SK-N-SH (cell line): Measurements from ENCODE around the gene ALDH1L1. TPM values are rescaled to one million over a fixed set of nuclear protein-coding genes. Genes with fewer than 3 reads are reported as not detected.

Source experiments
- CTCF ChIA-PET: fragments of 300-600, 350-600 bp; formaldehyde crosslinking; extraction: SDS; loops from one replicate; lab custom pipeline; 2021; lab: Yijun Ruan, JAX
- POLR2A ChIA-PET: fragments of 350-600 bp; sonication (Branson Sonifier 250); formaldehyde crosslinking; extraction: SDS; loops from one replicate; lab custom pipeline; 2020; ENCODE audit warnings: antibody characterized with exemption, inconsistent platforms; lab: Yijun Ruan, JAX
- DNase-seq: peaks from one replicate; pipeline ENCODE4 v3.0.0; 2012
- H2AFZ ChIP-seq: fragments of 200-600 bp; sonication (generic); 2 replicates; pipeline ENCODE4 v1.8.1; 2016; ENCODE audit warnings: antibody characterized with exemption, mild to moderate bottlenecking, low read depth
- H3F3A ChIP-seq: fragments of 200-600 bp; sonication (generic); replicated peaks from 2 replicates; pipeline ENCODE3; 2016; ENCODE audit warnings: antibody characterized with exemption, mild to moderate bottlenecking; ENCODE audit not compliant: insufficient read depth
- H3K27ac ChIP-seq, 2 experiments: fragments of 200-500 bp in 1 of 2; fragments of 200-600 bp in 1 of 2; sonication (Bioruptor generic) in 1 of 2; sonication (generic), shearing (Covaris generic) in 1 of 2; 2 replicates each; pipeline versions ENCODE4 v1.5.1 to v1.6.1; 2014 to 2016; ENCODE audit warnings: low read depth in 2 of 2, inconsistent platforms in 1 of 2, low read length in 1 of 2, mild to moderate bottlenecking in 1 of 2, mixed read lengths in 1 of 2
- H3K27me3 ChIP-seq: fragments of 200-600 bp; sonication (generic), shearing (Covaris generic); 2 replicates; pipeline ENCODE4 v1.6.1; 2016; ENCODE audit warnings: mixed run types; ENCODE audit not compliant: insufficient read depth
- H3K36me3 ChIP-seq, 2 experiments: fragments of 200-500 bp in 1 of 2; fragments of 200-600 bp in 1 of 2; sonication (Bioruptor generic) in 1 of 2; sonication (generic) in 1 of 2; replicated peaks in 1 of 2; 2 replicates each; pipeline versions ENCODE3 to v1.5.1; 2014 to 2016; ENCODE audit warnings: low read length in 1 of 2, mild to moderate bottlenecking in 1 of 2; ENCODE audit not compliant: insufficient read depth in 2 of 2, control insufficient read depth in 1 of 2
- H3K4me1 ChIP-seq, 2 experiments: fragments of 200-500 bp in 1 of 2; fragments of 200-600 bp in 1 of 2; sonication (Bioruptor generic) in 1 of 2; sonication (generic), shearing (Covaris generic) in 1 of 2; 2 replicates each; pipeline versions ENCODE4 v1.5.1 to v1.6.1; 2014 to 2016; ENCODE audit warnings: low read depth in 1 of 2, low read length in 1 of 2, mixed run types in 1 of 2; ENCODE audit not compliant: insufficient read depth in 2 of 2, control insufficient read depth in 1 of 2
- H3K4me2 ChIP-seq: fragments of 200-600 bp; sonication (generic), shearing (Covaris generic); 2 replicates; pipeline ENCODE4 v1.6.1; 2017; ENCODE audit warnings: mixed run types
- H3K4me3 ChIP-seq, 2 experiments: fragments of 200-500 bp in 1 of 2; fragments of 200-600 bp in 1 of 2; sonication (Bioruptor generic) in 1 of 2; sonication (generic), shearing (Covaris generic) in 1 of 2; 2 replicates each; pipeline versions ENCODE4 v1.5.1 to v1.8.1; 2014 to 2016; ENCODE audit warnings: low read depth in 2 of 2, inconsistent platforms in 1 of 2, low read length in 1 of 2, mild to moderate bottlenecking in 1 of 2, mixed read lengths in 1 of 2, moderate library complexity in 1 of 2
- H3K79me2 ChIP-seq: fragments of 200-600 bp; sonication (generic); 2 replicates; pipeline ENCODE4 v1.8.1; 2017; ENCODE audit warnings: mild to moderate bottlenecking; ENCODE audit not compliant: insufficient read depth
- H3K9ac ChIP-seq: fragments of 200-600 bp; sonication (generic); 2 replicates; pipeline ENCODE4 v1.6.1; 2017; ENCODE audit warnings: mixed run types
- H3K9me2 ChIP-seq: fragments of 200-600 bp; sonication (generic); 2 replicates; pipeline ENCODE4 v1.6.1; 2017; ENCODE audit warnings: mixed run types
- H3K9me3 ChIP-seq: fragments of 200-600 bp; sonication (generic); 2 replicates; pipeline ENCODE4 v1.6.1; 2017; ENCODE audit warnings: mixed run types, mild to moderate bottlenecking, moderate library complexity
- H4K20me1 ChIP-seq: fragments of 200-600 bp; sonication (generic); 2 replicates; pipeline ENCODE4 v1.6.1; 2017; ENCODE audit warnings: mild to moderate bottlenecking, mixed run types; ENCODE audit not compliant: insufficient read depth
- CHD2 ChIP-seq: fragments of 150-350 bp; IDR thresholded peaks from 2 replicates; pipeline ENCODE4 v1.6.1; 2018; ENCODE audit warnings: low read length; ENCODE audit not compliant: partially characterized antibody
- FOXJ3 ChIP-seq: sonication (generic); formaldehyde crosslinking; IDR thresholded peaks from 2 replicates; pipeline ENCODE4 v1.5.1; 2020; ENCODE audit warnings: mild to moderate bottlenecking, missing genetic modification reagents
- GATA2 ChIP-seq: sonication (generic); formaldehyde crosslinking; IDR thresholded peaks from 2 replicates; pipeline ENCODE4 v1.5.0; 2020; ENCODE audit warnings: mild to moderate bottlenecking, missing genetic modification reagents
- JUND ChIP-seq: IDR thresholded peaks from 2 replicates; pipeline ENCODE4 v1.4.0; 2012
- NFIC ChIP-seq: IDR thresholded peaks from 2 replicates; pipeline ENCODE4 v1.4.0; 2012; ENCODE audit warnings: borderline replicate concordance
- NRF1 ChIP-seq: IDR thresholded peaks from 2 replicates; pipeline ENCODE4 v1.6.1; 2012; ENCODE audit warnings: low read depth, mild to moderate bottlenecking, low read length
- POLR2AphosphoS5 ChIP-seq: IDR thresholded peaks from 2 replicates; pipeline ENCODE4 v1.6.1; 2012; ENCODE audit warnings: low read depth, low read length
- RXRA ChIP-seq: IDR thresholded peaks from 2 replicates; pipeline ENCODE4 v1.4.0; 2012; ENCODE audit warnings: low read depth, mild to moderate bottlenecking, borderline replicate concordance
- TAF1 ChIP-seq: IDR thresholded peaks from 2 replicates; pipeline ENCODE4 v1.6.1; 2012; ENCODE audit warnings: low read depth, mild to moderate bottlenecking, low read length, moderate library complexity, borderline replicate concordance
- TEAD4 ChIP-seq: IDR thresholded peaks from 2 replicates; pipeline ENCODE4 v1.4.0; 2012; ENCODE audit warnings: mild to moderate bottlenecking, borderline replicate concordance; ENCODE audit not compliant: insufficient read depth
- YY1 ChIP-seq: IDR thresholded peaks from 2 replicates; pipeline ENCODE4 v1.4.0; 2012; ENCODE audit warnings: low read depth, mild to moderate bottlenecking
- WGBS: methylation state at CpG from one replicate; pipeline ENCODE4 v1.1.6; 2017; ENCODE audit warnings: low lambda C conversion rate; 5-methylcytosine and 5-hydroxymethylcytosine counted together
- polyA plus RNA-seq, 3 experiments: library from polyadenylated mRNA; depleted of rRNA; stranded (reverse); fragments of >200 nt; gene quantifications; 2 replicates each; pipeline ENCODE4 v1.2.3, GENCODE V29; 2012
- TF ChIP-seq, protein P1 (sequence below): IDR thresholded peaks from 2 replicates; pipeline ENCODE4 v1.4.0; 2012; ENCODE audit warnings: low read depth
- TF ChIP-seq, protein P2 (sequence below): IDR thresholded peaks from 2 replicates; pipeline ENCODE4 v1.4.0; 2012; ENCODE audit warnings: low read depth, borderline replicate concordance
- TF ChIP-seq, protein P3 (sequence below): fragments of 200-600 bp; sonication (generic); IDR thresholded peaks from 2 replicates; pipeline ENCODE4 v1.6.1; 2017; ENCODE audit warnings: antibody characterized with exemption, mild to moderate bottlenecking, moderate library complexity

Gene ALDH1L1
- polyA plus RNA-seq, 1 of the 3 experiments (the other 2 are of a cell fraction): not detected

DNA sequence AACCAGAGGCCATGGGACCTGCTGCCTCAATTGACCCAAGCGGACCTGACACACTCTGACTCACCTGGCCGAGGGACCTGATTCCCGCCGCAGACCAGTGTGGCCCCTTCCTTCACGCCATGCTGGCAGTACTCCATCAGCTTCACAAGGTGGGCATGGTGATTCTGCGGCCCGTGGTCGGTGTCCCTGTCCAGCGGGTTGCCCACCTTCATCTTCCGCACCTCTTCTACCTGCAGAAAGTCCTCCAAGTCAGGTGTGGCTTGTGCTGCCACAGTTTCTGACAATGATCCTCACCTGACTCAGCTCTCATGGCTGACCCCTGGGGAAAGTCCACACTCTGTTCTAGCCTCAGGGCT is 70.5 kb downstream of the ALDH1L1 start:
- TF ChIP-seq YY1 (no peak), NFIC (no peak), JUND (no peak), POLR2AphosphoS5 (no peak)
- Histone ChIP-seq H3K9ac (no peak overlapping the region), H4K20me1 (no peaks in the 10 kb centered on the region), H3K36me3 (no peaks in the 10 kb centered on the region), H3K4me1 (no peaks in the 10 kb centered on the region), H3K79me2 (no peaks in the 10 kb centered on the region), H3K27ac (no peak overlapping the region), H3K4me2 (no peak overlapping the region), H3K9me3 (no peaks in the 10 kb centered on the region), H3K4me3 (no peak overlapping the region), H3F3A (no peaks in the 10 kb centered on the region), H3K27me3 (no peaks in the 10 kb centered on the region), H2AFZ (no peak overlapping the region), H3K9me2 (no peaks in the 10 kb centered on the region)
- WGBS: 73% methylated on average over 8 of the region's 10 CpGs
- CTCF ChIA-PET: interaction anchor here (1.1 kb wide), 1 partner anchor 15 kb away, joined by 5 read pairs; no protein-coding TSS in a partner anchor
- DNase-seq: no peak
- POLR2A ChIA-PET: no interaction called here

DNA sequence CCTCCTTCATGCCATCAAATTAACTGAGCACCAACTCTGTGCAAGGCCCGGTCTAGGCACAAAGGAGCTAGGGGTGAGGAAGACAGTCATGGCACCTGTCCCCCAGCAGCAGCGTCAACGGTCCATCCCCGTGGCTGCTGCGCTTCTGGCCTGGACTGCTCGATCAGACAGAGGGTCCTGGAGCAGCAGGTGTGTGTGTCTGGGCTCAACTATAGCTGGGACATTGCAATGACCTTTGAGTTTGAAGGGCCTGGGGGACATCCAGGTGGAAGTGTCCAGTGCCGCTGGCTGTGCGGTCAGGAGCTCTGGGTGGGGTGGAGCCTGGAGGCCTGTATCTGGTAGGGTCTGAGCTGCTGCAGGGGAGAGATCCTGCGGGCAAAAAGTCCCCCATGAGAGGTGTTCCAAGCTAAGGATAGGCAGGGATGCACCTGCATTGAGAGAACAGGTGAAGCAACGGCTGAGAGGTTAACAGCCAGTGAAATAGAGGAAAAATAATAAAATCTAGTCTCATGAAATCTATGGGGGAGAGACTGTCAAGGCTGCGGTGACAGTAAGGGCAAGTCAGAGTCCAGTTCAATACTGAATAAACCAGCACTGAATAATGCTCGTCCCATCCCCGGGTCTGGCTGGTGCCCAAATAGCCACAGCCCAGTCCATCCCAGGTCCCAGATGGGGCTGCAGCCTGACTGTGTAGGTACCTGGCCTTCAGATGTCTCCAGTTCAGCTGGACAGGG is 71.1 kb downstream of the ALDH1L1 start:
- no peak overlapping the region for H3K4me2 ChIP-seq
- no peaks in the 10 kb centered on the region for H3K79me2 ChIP-seq
- no peaks in the 10 kb centered on the region for H3K36me3 ChIP-seq
- H4K20me1 ChIP-seq: no peaks in the 10 kb centered on the region
- no peaks in the 10 kb centered on the region for H3K9me3 ChIP-seq
- H3K4me1 ChIP-seq: no peaks in the 10 kb centered on the region
- ChIA-PET CTCF (interaction anchor here (1.1 kb wide), 1 partner anchor 16 kb away, joined by 5 read pairs; no protein-coding TSS in a partner anchor), POLR2A (no interaction called here)
- no peak overlapping the region for H3K27ac ChIP-seq
- 70% methylated on average over 12 of the region's 13 CpGs for WGBS
- no peaks in the 10 kb centered on the region for H3K27me3 ChIP-seq
- no peaks in the 10 kb centered on the region for H3F3A ChIP-seq
- H3K4me3 ChIP-seq: no peak overlapping the region
- H2AFZ ChIP-seq: no peak overlapping the region
- TF ChIP-seq TAF1 (no peak), GATA2 (no peak)
- H3K9me2 ChIP-seq: no peaks in the 10 kb centered on the region
- no peak overlapping the region for H3K9ac ChIP-seq
- no peak for DNase-seq

DNA sequence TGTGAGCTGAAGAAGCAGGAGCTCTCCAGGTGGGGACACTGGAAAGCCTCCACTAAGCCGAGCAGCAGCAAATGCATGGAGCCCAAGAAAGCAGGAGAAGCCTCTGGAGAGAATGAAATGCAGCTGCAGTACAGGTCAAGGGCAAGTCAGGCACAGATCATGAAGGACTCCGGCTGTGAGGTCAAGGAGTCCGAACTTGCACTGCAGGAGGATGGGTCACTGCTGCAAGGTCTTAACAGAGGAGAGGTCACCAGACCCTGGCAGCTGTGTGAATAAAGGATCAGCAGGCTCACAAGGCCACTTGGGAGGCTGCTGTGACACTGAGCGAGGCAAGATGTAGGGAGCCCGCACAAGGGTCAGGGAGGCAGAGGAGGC is 71.7 kb downstream of the ALDH1L1 start:
- Histone ChIP-seq H2AFZ (no peak overlapping the region), H3K4me2 (no peak overlapping the region), H3K4me1 (no peaks in the 10 kb centered on the region; a peak in 1 of 4 replicates), H3F3A (no peaks in the 10 kb centered on the region), H3K79me2 (no peaks in the 10 kb centered on the region), H3K27me3 (no peaks in the 10 kb centered on the region), H3K9ac (no peak overlapping the region), H3K9me3 (no peaks in the 10 kb centered on the region), H3K27ac (no peak overlapping the region), H4K20me1 (no peaks in the 10 kb centered on the region), H3K9me2 (no peaks in the 10 kb centered on the region), H3K36me3 (no peaks in the 10 kb centered on the region), H3K4me3 (no peak overlapping the region)
- WGBS: 60% methylated on average over 5 of the region's 5 CpGs
- ChIA-PET CTCF (interaction anchor here (1.1 kb wide), 1 partner anchor 16 kb away, joined by 5 read pairs; no protein-coding TSS in a partner anchor), POLR2A (no interaction called here)
- DNase-seq: no peak
- TF ChIP-seq NRF1: no peak
- no peak for TF ChIP-seq NFIC
- TF ChIP-seq, protein P1, sequence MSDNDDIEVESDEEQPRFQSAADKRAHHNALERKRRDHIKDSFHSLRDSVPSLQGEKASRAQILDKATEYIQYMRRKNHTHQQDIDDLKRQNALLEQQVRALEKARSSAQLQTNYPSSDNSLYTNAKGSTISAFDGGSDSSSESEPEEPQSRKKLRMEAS: no peak
- TF ChIP-seq CHD2: no peak
- TF ChIP-seq TEAD4: no peak
- TF ChIP-seq, protein P2, sequence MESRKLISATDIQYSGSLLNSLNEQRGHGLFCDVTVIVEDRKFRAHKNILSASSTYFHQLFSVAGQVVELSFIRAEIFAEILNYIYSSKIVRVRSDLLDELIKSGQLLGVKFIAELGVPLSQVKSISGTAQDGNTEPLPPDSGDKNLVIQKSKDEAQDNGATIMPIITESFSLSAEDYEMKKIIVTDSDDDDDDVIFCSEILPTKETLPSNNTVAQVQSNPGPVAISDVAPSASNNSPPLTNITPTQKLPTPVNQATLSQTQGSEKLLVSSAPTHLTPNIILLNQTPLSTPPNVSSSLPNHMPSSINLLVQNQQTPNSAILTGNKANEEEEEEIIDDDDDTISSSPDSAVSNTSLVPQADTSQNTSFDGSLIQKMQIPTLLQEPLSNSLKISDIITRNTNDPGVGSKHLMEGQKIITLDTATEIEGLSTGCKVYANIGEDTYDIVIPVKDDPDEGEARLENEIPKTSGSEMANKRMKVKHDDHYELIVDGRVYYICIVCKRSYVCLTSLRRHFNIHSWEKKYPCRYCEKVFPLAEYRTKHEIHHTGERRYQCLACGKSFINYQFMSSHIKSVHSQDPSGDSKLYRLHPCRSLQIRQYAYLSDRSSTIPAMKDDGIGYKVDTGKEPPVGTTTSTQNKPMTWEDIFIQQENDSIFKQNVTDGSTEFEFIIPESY: no peak
- TF ChIP-seq FOXJ3 (CRISPR knock-in tag): no peak
- TF ChIP-seq, protein P3, sequence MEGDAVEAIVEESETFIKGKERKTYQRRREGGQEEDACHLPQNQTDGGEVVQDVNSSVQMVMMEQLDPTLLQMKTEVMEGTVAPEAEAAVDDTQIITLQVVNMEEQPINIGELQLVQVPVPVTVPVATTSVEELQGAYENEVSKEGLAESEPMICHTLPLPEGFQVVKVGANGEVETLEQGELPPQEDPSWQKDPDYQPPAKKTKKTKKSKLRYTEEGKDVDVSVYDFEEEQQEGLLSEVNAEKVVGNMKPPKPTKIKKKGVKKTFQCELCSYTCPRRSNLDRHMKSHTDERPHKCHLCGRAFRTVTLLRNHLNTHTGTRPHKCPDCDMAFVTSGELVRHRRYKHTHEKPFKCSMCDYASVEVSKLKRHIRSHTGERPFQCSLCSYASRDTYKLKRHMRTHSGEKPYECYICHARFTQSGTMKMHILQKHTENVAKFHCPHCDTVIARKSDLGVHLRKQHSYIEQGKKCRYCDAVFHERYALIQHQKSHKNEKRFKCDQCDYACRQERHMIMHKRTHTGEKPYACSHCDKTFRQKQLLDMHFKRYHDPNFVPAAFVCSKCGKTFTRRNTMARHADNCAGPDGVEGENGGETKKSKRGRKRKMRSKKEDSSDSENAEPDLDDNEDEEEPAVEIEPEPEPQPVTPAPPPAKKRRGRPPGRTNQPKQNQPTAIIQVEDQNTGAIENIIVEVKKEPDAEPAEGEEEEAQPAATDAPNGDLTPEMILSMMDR: no peak
- TF ChIP-seq RXRA: no peak
